Neural cell (in vitro differentiated cells): ENCODE measurements around the gene SH3TC1. TPM values are rescaled to one million over a fixed set of nuclear protein-coding genes. Genes with fewer than 3 reads are reported as not detected.

Experiments
- H2AFZ ChIP-seq: fragments of 200-600, 300-800 bp; sonication (generic), shearing (Covaris generic); 2 replicates; pipeline ENCODE4 v1.6.0; 2014; ENCODE audit warnings: low read depth, mild to moderate bottlenecking, antibody characterized with exemption, low read length, moderate library complexity
- H3F3A ChIP-seq: fragments of 200-600 bp; shearing (Covaris generic); 2 replicates; pipeline ENCODE4 v1.6.1; 2016; ENCODE audit warnings: mild to moderate bottlenecking, moderate library complexity, mixed read lengths, antibody characterized with exemption, low read length; ENCODE audit not compliant: insufficient read depth, poor library complexity, severe bottlenecking
- H3K27ac ChIP-seq: fragments of 200-600, 300-800 bp; sonication (generic), shearing (Covaris generic); 2 replicates; pipeline ENCODE4 v1.5.1; 2014; ENCODE audit warnings: mild to moderate bottlenecking, low read length, moderate library complexity
- H3K27me3 ChIP-seq: fragments of 300-800, 200-600 bp; sonication (generic), shearing (Covaris generic); 2 replicates; pipeline ENCODE4 v1.6.0; 2014; ENCODE audit warnings: mild to moderate bottlenecking, low read depth, low read length, moderate library complexity; ENCODE audit not compliant: insufficient read depth
- H3K36me3 ChIP-seq: fragments of 300-800, 200-600 bp; sonication (generic), shearing (Covaris generic); 2 replicates; pipeline ENCODE4 v1.5.1; 2014; ENCODE audit warnings: mild to moderate bottlenecking, antibody characterized with exemption, low read length, moderate library complexity; ENCODE audit not compliant: insufficient read depth
- H3K4me2 ChIP-seq: fragments of 300-800, 200-600 bp; sonication (generic), shearing (Covaris generic); 2 replicates; pipeline ENCODE4 v1.6.0; 2014; ENCODE audit warnings: mild to moderate bottlenecking, low read length
- H3K4me3 ChIP-seq: fragments of 300-800, 200-600 bp; sonication (generic), shearing (Covaris generic); 2 replicates; pipeline ENCODE4 v1.5.1; 2014; ENCODE audit warnings: mild to moderate bottlenecking, low read length, moderate library complexity
- H3K79me2 ChIP-seq: fragments of 200-600 bp; shearing (Covaris generic); replicated peaks from 2 replicates; pipeline ENCODE4 v1.6.0; 2014; ENCODE audit warnings: mild to moderate bottlenecking, low read length, moderate library complexity; ENCODE audit not compliant: insufficient read depth
- H3K9ac ChIP-seq: fragments of 300-800, 200-600 bp; sonication (generic), shearing (Covaris generic); 2 replicates; pipeline ENCODE4 v1.6.1; 2016; ENCODE audit warnings: mild to moderate bottlenecking, low read length, mixed read lengths
- H3K9me2 ChIP-seq: fragments of 200-600 bp; shearing (Covaris generic); 2 replicates; pipeline ENCODE4 v1.6.1; 2016; ENCODE audit warnings: mild to moderate bottlenecking, low read length, mixed read lengths; ENCODE audit not compliant: insufficient read depth
- H3K9me3 ChIP-seq: fragments of 200-600, 300-800 bp; sonication (generic), shearing (Covaris generic); 2 replicates; pipeline ENCODE4 v1.6.1; 2016; ENCODE audit warnings: mild to moderate bottlenecking, mixed run types, low read length, moderate library complexity, mixed read lengths
- H4K20me1 ChIP-seq: fragments of 200-600 bp; shearing (Covaris generic); 2 replicates; pipeline ENCODE4 v1.6.1; 2016; ENCODE audit warnings: mild to moderate bottlenecking, mixed run types; ENCODE audit not compliant: insufficient read depth
- CTCF ChIP-seq: fragments of 450-650 bp; IDR thresholded peaks from 2 replicates; pipeline ENCODE4 v1.5.1; 2014; ENCODE audit warnings: antibody characterized with exemption, mild to moderate bottlenecking, moderate library complexity; ENCODE audit not compliant: poor library complexity, severe bottlenecking
- EP300 ChIP-seq: fragments of 450-650 bp; conservative IDR thresholded peaks from 2 replicates; pipeline ENCODE4 v1.6.1; 2014; ENCODE audit warnings: antibody characterized with exemption, mild to moderate bottlenecking, moderate library complexity; ENCODE audit not compliant: poor library complexity, severe bottlenecking
- EZH2 ChIP-seq: fragments of 200-600, 300-800 bp; shearing (Covaris generic), sonication (generic); IDR thresholded peaks from 2 replicates; pipeline ENCODE4 v1.6.1; 2014; ENCODE audit warnings: antibody characterized with exemption, low read length, borderline replicate concordance, mild to moderate bottlenecking; ENCODE audit not compliant: insufficient read depth, poor library complexity, severe bottlenecking
- MXI1 ChIP-seq: fragments of 450-650 bp; conservative IDR thresholded peaks from 2 replicates; pipeline ENCODE4 v1.6.1; 2014; ENCODE audit warnings: antibody characterized with exemption, mild to moderate bottlenecking; ENCODE audit not compliant: poor library complexity, severe bottlenecking
- POLR2AphosphoS5 ChIP-seq: IDR thresholded peaks from 2 replicates; pipeline ENCODE4 v1.6.1; 2012
- RAD21 ChIP-seq: fragments of 450-650 bp; conservative IDR thresholded peaks from 2 replicates; pipeline ENCODE4 v1.6.1; 2014; ENCODE audit warnings: antibody characterized with exemption, mild to moderate bottlenecking, moderate library complexity
- REST ChIP-seq: IDR thresholded peaks from 2 replicates; pipeline ENCODE4 v1.6.1; 2012; ENCODE audit warnings: borderline replicate concordance
- SMC3 ChIP-seq: fragments of 450-650 bp; conservative IDR thresholded peaks from 2 replicates; pipeline ENCODE4 v1.6.1; 2014; ENCODE audit warnings: antibody characterized with exemption, mild to moderate bottlenecking, moderate library complexity; ENCODE audit not compliant: poor library complexity
- TAF1 ChIP-seq: IDR thresholded peaks from 2 replicates; pipeline ENCODE4 v1.6.1; 2012; ENCODE audit warnings: low read depth
- polyA plus RNA-seq: library from polyadenylated mRNA; depleted of rRNA; stranded (reverse); fragments of >200 nt; gene quantifications from 2 replicates; pipeline ENCODE4 v1.2.3, GENCODE V29; 2014

SH3TC1 gene
- polyA plus RNA-seq, 1 donor from 2014 or later: not detected

- H2AFZ ChIP-seq: no peak overlapping the region
- H3F3A ChIP-seq: no peaks in the 10 kb centered on the region
- H3K9me2 ChIP-seq: no peaks in the 10 kb centered on the region
- H3K79me2 ChIP-seq: no peaks in the 10 kb centered on the region
- H3K27ac ChIP-seq: no peak overlapping the region
- no peaks in the 10 kb centered on the region for H3K36me3 ChIP-seq
- no peak overlapping the region for H3K4me3 ChIP-seq
- no peaks in the 10 kb centered on the region for H3K27me3 ChIP-seq
- H3K9ac ChIP-seq: no peak overlapping the region
- no peak for TF ChIP-seq EZH2
- no peak for TF ChIP-seq TAF1
- no peak for TF ChIP-seq CTCF
- no peak for TF ChIP-seq EP300
- no peak for TF ChIP-seq MXI1
- no peak for TF ChIP-seq SMC3
- no peak for TF ChIP-seq RAD21
- TF ChIP-seq REST: no peak
- TF ChIP-seq POLR2AphosphoS5: no peak
- no peaks in the 10 kb centered on the region for H4K20me1 ChIP-seq
- no peak overlapping the region for H3K4me2 ChIP-seq
- H3K9me3 ChIP-seq: no peaks in the 10 kb centered on the region
Observed at GRCh38 chr4:8250227-8250626, 51.1 kb downstream of the SH3TC1 start.

GRCh38 chr4:8250637-8251036 is 51.5 kb downstream of the SH3TC1 start:
- H3K9ac ChIP-seq: no peak overlapping the region
- no peaks in the 10 kb centered on the region for H3K9me3 ChIP-seq
- H3F3A ChIP-seq: no peaks in the 10 kb centered on the region
- no peak overlapping the region for H2AFZ ChIP-seq
- TF ChIP-seq REST (no peak), TAF1 (no peak), CTCF (no peak), RAD21 (no peak), POLR2AphosphoS5 (no peak), MXI1 (no peak), SMC3 (no peak), EP300 (no peak), EZH2 (no peak)
- no peaks in the 10 kb centered on the region for H3K79me2 ChIP-seq
- H3K9me2 ChIP-seq: no peaks in the 10 kb centered on the region
- no peaks in the 10 kb centered on the region for H3K27me3 ChIP-seq
- H4K20me1 ChIP-seq: no peaks in the 10 kb centered on the region
- H3K36me3 ChIP-seq: no peaks in the 10 kb centered on the region
- no peak overlapping the region for H3K27ac ChIP-seq
- no peak overlapping the region for H3K4me3 ChIP-seq
- no peak overlapping the region for H3K4me2 ChIP-seq
